NCI-H510A treated with DMSO at 0.1 percent for 48 hours (cell line): ENCODE results near the gene EEPD1.

ENCODE experiments used
- DNase-seq: peaks from one replicate; lab custom pipeline; 2025; lab: John Stamatoyannopoulos, UW

The EEPD1 gene

GRCh38 chr7:36281945-36282717 is 129.1 kb downstream of the EEPD1 start:
- DNase-seq: no peak

DNA sequence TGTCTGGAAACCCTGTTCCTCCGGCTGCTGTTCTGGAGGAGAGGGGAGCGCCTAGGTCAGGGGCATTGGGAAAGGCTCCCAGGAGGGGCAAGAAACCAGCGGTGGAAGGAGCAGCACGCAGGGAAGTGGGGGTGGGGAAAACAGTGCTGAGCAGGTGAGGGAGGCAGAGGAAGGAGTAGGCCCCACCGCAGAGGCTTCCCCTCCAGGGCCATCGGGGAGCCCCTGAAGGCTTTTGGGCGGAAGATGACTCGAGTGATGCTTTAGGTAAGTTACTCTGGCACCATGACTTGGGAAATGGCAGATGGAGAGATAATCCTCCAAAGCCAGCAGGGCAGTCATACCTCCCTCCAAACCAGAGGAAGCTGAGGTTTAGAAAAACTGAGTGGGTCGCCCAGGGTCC is 130.1 kb downstream of the EEPD1 start:
- DNase-seq: no peak

DNA sequence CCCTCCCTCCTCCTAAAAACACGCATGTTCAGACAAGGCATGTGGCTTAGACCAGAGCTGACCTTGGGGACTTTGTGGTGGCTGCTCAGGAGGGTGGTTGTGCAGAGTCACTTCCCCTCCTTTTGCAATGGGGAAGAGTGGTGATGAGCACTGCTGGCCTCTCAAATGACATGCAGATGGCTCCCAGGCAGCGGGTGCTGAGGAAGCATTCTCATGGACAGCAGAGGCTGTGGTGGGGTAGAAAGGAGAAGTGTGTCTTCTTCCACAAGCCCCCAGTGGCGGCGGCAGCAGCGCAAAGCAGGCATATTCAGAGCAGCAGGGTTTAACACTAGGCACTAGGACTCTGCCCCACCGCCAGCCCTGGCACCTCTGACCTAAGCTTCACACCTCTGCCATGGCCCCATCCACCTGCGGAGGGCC is 130.7 kb downstream of the EEPD1 start:
- no peak for DNase-seq

GRCh38 chr7:36284456-36285090 is 131.5 kb downstream of the EEPD1 start:
- no peak for DNase-seq

DNA sequence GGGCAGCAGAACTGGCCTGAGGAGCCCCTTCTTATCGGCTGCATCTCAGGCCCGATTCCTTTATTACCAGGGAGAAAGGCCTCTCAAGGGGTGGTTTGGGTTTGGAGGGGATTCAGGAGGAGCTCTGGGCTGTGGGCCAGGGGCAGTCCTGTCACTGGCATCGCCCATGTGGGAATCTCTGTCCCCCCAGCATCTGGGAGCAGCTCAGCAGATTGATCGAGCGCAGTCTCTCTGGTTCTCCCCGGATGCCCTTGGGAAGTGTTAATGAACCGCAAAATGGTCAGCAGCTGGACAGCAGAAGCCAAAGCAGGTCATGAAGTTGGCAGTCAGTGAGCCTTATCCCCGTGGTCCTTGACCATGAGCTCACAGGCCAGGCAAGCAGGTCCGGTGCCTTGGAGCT is 132.2 kb downstream of the EEPD1 start:
- no peak for DNase-seq

- no peak for DNase-seq
Observed at GRCh38 chr7:36286226-36286625, 133.2 kb downstream of the EEPD1 start.

GRCh38 chr7:36286688-36287087 is 133.6 kb downstream of the EEPD1 start:
- no peak for DNase-seq

GRCh38 chr7:36287371-36288241 is 134.6 kb downstream of the EEPD1 start:
- peak; percentile 47 for DNase-seq

DNA sequence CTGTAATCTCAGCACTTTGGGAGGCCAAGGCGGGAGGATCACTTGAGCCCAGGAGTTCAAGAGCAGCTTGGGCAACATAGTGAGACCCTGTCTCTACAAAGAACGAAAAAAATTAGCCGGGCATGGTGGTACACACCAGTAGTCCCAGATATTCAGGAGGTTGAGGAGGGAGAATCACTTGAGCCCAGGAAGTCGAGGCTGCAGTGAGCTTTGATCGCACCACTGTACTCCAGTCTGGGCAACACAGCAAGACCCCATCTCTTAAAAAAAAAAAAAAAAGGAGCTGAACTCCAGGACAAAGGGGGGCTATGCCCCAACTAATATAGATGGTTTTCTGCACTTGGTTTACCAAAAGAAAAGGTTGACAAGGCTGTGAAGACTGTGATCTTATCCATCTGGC is 135.4 kb downstream of the EEPD1 start:
- DNase-seq: no peak

DNA sequence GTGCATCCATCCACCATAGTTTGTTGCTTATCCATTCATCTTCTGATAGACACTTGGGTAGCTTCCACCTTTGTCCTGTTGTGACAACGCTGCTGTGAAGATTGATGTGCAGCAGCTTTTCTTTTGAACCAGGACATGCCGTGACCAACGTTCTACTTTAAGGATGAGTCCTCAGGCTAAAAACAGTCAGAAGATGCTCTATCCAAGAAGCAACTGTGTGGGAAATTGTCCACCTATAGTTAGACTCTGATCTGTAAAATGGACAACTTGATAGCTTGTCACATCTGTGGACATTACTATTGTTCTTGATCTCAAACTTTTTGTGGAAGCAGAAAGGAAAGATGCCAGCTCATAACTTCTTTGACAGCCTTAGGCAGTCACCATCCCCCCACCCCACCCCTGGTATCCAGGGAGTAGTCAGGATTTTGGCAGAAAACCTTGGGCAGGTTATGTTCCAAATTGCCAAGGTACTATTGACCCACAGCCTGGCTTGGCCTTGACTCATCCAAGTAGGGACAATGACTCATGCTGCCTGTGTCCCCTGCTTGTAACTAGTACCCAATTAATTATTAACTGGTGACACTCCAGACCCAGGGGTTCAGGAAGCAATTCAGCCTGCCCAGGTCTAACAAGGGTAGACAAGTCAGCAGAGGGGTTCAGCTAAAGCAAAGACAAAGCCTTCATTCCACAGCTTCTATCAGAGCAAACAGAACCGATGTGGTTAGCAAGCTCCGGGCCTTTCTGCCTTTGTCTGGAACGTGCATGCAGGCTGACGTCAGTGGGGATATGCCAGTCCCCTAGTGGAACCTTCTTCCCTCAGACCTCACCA is 137.0 kb downstream of the EEPD1 start:
- DNase-seq: no peak

DNA sequence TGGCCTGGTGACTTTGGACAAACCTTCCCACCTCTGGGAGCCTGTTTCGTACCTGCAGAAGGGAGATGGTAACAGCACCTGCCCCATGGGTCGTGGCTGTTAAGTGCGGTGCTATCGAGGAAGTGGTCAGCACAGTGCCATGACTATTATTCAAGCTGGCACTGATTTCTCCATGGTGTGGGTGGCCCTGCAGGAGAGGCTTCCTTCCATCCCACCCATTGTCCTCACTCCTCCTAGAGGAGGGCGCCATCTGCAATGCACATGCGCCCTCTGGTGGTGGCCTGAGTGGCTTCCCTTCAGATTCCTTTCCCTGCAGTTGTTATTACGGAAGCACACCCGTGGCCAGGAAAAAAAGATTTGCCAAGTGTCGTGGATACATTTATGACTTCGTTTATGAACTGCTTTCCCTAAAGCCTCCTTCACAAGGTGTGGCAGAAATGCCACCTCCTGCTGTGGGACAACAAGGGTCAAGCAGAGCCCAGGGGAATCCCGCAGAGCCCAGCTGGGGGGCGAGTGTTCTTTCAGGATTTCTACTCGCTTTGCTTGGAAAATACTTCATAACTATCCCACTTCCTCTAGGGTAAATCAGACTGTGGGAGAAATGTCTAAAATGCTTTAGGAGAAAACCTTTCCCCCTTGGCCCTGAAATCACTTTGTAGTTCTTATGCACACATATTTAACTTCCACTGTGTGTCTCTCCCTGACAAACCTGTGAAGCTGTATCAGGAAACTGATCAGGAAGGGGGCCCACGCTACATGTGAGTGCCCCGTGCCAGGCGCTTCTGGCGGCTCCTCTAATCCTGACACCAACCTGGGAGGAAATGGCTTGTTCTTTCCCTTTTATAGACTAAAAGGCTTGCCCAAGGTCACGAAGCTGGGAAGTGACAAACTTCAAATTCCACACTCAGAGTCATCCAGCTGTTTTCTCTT is 138.6 kb downstream of the EEPD1 start:
- DNase-seq: peak; percentile 75

DNA sequence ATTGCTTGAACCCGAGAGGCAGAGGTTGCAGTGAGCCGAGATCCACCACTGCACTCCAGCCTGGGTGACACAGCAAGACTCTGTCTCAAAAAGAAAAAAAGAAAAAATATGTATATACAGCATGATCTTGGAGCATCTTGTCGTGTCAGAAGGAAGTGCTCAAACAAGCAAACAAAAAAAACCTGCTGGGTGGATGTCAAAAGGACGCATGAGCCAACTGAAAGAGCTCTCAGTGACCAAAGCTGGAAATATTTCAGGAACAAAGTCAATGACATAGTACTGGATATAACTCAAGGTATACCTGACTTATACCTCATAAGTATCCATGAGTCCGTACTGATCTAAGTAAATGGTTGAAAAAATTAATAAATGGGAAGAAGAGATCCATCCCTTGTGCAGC is 142.0 kb downstream of the EEPD1 start:
- DNase-seq: no peak

DNA sequence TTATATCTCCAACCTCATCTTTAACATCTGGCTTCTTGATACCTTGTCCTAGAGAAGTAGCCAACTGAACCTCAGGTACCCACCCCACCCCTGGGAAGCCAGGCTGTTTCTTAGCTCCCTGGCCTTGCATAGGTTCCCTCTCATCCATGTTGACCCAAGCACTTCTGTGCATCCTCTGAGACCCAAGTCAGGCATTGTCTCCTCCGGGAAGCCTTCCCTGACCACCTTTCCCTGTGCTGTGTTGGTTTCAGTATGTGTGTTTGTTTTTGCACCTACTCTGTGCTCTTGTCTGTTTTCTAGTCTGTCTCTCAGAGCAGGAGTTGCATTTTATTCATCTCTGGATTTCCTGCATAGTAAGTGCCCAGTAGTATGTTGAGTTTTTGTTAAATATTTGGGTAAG is 143.2 kb downstream of the EEPD1 start:
- DNase-seq: no peak

DNA sequence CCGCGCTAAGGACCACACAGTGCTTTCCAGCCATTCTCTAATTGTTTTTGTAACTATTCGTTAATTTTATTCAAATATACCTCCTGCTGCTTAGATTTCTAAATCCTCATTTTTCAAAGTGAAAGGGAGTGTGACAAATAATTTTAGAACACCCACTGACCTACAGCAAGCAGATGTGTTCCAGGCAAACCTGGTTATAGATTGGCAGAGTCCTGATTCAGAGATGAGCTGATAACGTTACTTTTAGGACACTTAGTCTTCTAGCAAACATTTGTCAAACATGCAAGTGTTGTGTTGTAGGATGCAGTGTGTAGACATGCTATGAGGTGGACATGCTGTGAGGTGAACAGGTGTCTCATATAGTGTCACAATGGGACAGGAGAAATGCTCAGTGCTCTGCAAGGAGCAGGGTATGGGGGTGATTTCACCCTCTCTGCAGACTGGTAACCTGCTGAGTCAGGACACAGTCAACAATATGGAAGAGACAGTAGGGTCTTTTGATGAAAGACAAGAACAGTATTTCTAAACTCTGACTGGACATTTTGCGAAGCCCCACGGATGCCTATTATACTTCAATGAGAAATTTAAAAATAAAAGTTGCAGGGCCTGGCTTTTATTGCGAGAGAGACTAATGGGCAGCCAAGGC is 144.4 kb downstream of the EEPD1 start:
- no peak for DNase-seq

DNA sequence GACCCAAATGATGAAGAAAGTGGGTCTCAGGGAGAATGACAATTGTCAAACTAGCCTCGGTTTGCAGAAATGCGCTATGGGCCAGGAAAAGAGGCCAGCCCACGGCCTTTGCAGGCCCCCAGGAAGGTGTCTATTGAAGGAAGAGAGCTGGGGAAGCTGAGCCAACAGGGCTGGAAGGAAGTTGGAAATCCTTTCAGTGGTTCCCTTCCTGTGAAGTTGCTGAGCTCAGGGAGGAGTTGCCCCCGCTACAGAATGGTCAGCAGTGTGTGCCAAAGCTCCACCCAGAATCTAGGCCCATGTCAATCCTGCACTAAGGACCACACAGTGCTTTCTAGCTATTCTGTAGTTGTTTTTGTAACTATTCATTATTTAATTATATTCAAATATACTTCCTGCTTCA is 145.1 kb downstream of the EEPD1 start:
- DNase-seq: no peak

- no peak for DNase-seq
Observed at GRCh38 chr7:36299223-36299774, 146.2 kb downstream of the EEPD1 start.

DNA sequence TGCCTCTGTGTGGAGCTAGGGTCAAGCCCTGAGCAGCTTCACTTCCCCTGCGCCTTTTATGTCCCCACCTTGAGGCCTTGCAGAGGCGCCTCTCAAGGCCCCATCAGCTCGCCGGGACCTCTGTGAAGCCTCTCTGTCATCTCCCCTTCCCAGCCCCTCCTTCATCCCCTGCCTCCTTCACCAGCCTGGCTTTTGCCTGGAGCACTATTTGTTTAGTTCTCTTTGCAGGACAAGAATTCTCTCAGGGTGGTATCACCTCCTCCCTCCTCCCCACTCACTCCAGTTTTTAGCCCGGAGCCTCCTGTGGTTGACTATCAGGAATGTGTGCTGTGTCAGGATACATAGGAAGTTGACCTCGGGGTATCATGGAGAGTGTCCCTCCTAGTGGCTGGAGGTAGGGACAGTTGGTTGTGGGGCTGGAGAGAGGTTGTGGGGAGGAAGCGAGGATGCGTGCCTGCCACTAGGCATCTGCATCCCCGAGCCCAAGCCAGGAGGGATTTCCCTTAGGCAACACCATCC is 146.8 kb downstream of the EEPD1 start:
- DNase-seq: no peak

DNA sequence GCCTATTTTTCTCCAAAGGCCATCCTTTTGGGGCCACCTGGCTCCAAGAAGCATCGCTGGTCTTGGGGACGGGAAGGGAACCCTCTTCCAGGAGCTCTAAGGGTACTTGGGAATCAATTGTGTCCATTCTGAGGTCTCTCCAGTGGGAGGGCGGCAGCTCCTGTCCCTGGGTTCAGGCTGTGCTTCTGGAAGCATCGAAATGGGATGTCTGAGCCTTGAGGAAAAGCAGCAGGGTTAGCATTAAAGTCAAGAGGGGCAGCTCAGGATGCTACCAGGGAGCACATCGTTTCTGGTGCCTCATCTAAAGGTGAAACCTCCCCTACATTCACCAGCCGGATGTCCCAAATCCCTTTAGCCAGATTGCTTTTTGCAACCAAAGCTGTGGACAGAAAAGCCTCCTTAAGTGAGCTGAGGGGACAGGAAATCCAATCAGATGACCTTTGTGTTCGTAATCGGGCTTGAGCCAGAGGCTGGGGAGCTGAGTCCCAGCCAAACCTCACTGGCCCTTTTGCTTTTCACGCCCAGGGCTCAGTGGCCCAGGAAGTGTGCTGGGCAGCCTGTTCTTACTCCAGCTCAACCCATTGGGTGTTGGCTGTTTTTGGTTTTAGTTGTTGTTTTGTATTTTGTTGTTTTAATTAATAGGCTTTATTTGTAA is 147.8 kb downstream of the EEPD1 start:
- DNase-seq: no peak
